Duodenal mucosa (tissue), 2 donors: ENCODE data around the gene GEN1.

ENCODE experiments used
- H3K27ac ChIP-seq: one replicate; pipeline ENCODE4 v1.7.0; 2013; ENCODE audit warnings: low read depth, low read length
- H3K27me3 ChIP-seq, 2 donors: one replicate each; pipeline ENCODE4 v1.7.0; 2013; ENCODE audit warnings: low read length in 2 of 2, control low read depth in 1 of 2; ENCODE audit not compliant: insufficient read depth in 2 of 2, control insufficient read depth in 1 of 2
- H3K36me3 ChIP-seq, 2 donors: one replicate each; pipeline ENCODE4 v1.7.0; 2013; ENCODE audit warnings: low read length in 2 of 2, control low read depth in 1 of 2; ENCODE audit not compliant: insufficient read depth in 2 of 2, control insufficient read depth in 1 of 2
- H3K4me1 ChIP-seq, 2 donors: one replicate each; pipeline ENCODE4 v1.7.0; 2013; ENCODE audit warnings: low read length in 2 of 2, control low read depth in 1 of 2; ENCODE audit not compliant: insufficient read depth in 2 of 2, control insufficient read depth in 1 of 2
- H3K4me3 ChIP-seq, 2 donors: one replicate each; pipeline ENCODE4 v1.7.0; 2013; ENCODE audit warnings: low read length in 2 of 2, low read depth in 1 of 2
- H3K9ac ChIP-seq, 2 donors: one replicate each; pipeline ENCODE4 v1.7.0; 2013; ENCODE audit warnings: low read length in 2 of 2, low read depth in 1 of 2
- H3K9me3 ChIP-seq, 2 donors: one replicate each; pipeline ENCODE4 v1.7.0; 2013; ENCODE audit warnings: low read length in 2 of 2, control low read depth in 1 of 2; ENCODE audit not compliant: control insufficient read depth in 1 of 2

The GEN1 gene

GRCh38 chr2:17753803-17754663 lies at the start of gene GEN1, which contains the start of gene SMC6:
Gene GEN1 (plus strand): TSS chr2:17754138. CDS start chr2:17759944, 5,806 bp downstream.
Gene SMC6 (minus strand): TSS chr2:17753810. CDS start chr2:17745946, 7,864 bp downstream.
- Histone ChIP-seq H3K27me3 (no peaks in the 10 kb centered on the region), H3K4me3 (peak within 1 kb of the TSS; percentile 85 to 89), H3K27ac (peak within 1 kb of the TSS; percentile 95), H3K9me3 (no peaks in the 10 kb centered on the region), H3K36me3 (no peaks in the 10 kb centered on the region), H3K4me1 (peaks cover 17 to 26% of the 10 kb centered on the region in 2 donors), H3K9ac (peak within 1 kb of the TSS; percentile 75 to 79)

- no peak overlapping the region for H3K27ac ChIP-seq
- H3K36me3 ChIP-seq = peaks cover 15 to 32% of the 10 kb centered on the region in 2 donors
- H3K4me3 ChIP-seq = no peak overlapping the region
- H3K27me3 ChIP-seq = no peaks in the 10 kb centered on the region
- no peak overlapping the region for H3K9ac ChIP-seq
- no peaks in the 10 kb centered on the region for H3K4me1 ChIP-seq
- H3K9me3 ChIP-seq = no peaks in the 10 kb centered on the region
Observed at GRCh38 chr2:17706845-17707244, 47.1 kb upstream of the GEN1 start.

GRCh38 chr2:17708501-17708900 lies 45.4 kb upstream of the GEN1 start:
- Histone ChIP-seq H3K9ac (no peak overlapping the region), H3K27ac (no peak overlapping the region), H3K27me3 (no peaks in the 10 kb centered on the region), H3K4me1 (no peaks in the 10 kb centered on the region), H3K9me3 (no peaks in the 10 kb centered on the region), H3K4me3 (no peak overlapping the region), H3K36me3 (peaks cover 15 to 32% of the 10 kb centered on the region in 2 donors)

GRCh38 chr2:17709897-17710296 lies 44.0 kb upstream of the GEN1 start:
- Histone ChIP-seq H3K27ac (no peak overlapping the region), H3K27me3 (no peaks in the 10 kb centered on the region), H3K4me1 (no peaks in the 10 kb centered on the region), H3K4me3 (no peak overlapping the region), H3K36me3 (peaks cover 22 to 37% of the 10 kb centered on the region in 2 donors), H3K9me3 (no peaks in the 10 kb centered on the region), H3K9ac (no peak overlapping the region)

GRCh38 chr2:17710547-17711248 lies 43.2 kb upstream of the GEN1 start:
- no peak overlapping the region for H3K27ac ChIP-seq
- H3K9me3 ChIP-seq = no peaks in the 10 kb centered on the region
- no peak overlapping the region for H3K4me3 ChIP-seq
- H3K36me3 ChIP-seq = peaks cover 22 to 32% of the 10 kb centered on the region in 2 donors
- no peaks in the 10 kb centered on the region for H3K4me1 ChIP-seq
- H3K9ac ChIP-seq = no peak overlapping the region
- H3K27me3 ChIP-seq = no peaks in the 10 kb centered on the region

GRCh38 chr2:17713291-17713690 lies 40.6 kb upstream of the GEN1 start:
- H3K4me1 ChIP-seq = no peaks in the 10 kb centered on the region
- H3K27me3 ChIP-seq = no peaks in the 10 kb centered on the region
- H3K4me3 ChIP-seq = no peak overlapping the region
- H3K27ac ChIP-seq = no peak overlapping the region
- H3K9me3 ChIP-seq = no peaks in the 10 kb centered on the region
- peaks cover 19 to 34% of the 10 kb centered on the region in 2 donors for H3K36me3 ChIP-seq
- no peak overlapping the region for H3K9ac ChIP-seq

- Histone ChIP-seq H3K27me3 (no peaks in the 10 kb centered on the region), H3K9me3 (no peaks in the 10 kb centered on the region), H3K36me3 (peaks cover 27 to 44% of the 10 kb centered on the region in 2 donors), H3K27ac (no peak overlapping the region), H3K4me3 (no peak overlapping the region), H3K4me1 (no peaks in the 10 kb centered on the region), H3K9ac (no peak overlapping the region)
Observed at GRCh38 chr2:17717666-17718065, 36.3 kb upstream of the GEN1 start.

- no peak overlapping the region for H3K4me3 ChIP-seq
- no peak overlapping the region for H3K27ac ChIP-seq
- no peaks in the 10 kb centered on the region for H3K27me3 ChIP-seq
- H3K36me3 ChIP-seq = peaks cover 32 to 37% of the 10 kb centered on the region in 2 donors
- no peak overlapping the region for H3K9ac ChIP-seq
- no peaks in the 10 kb centered on the region for H3K9me3 ChIP-seq
- H3K4me1 ChIP-seq = no peaks in the 10 kb centered on the region
Observed at GRCh38 chr2:17718689-17719088, 35.2 kb upstream of the GEN1 start.

- Histone ChIP-seq H3K4me3 (no peak overlapping the region), H3K9ac (no peak overlapping the region), H3K27ac (no peak overlapping the region), H3K9me3 (no peaks in the 10 kb centered on the region), H3K36me3 (peaks cover 26 to 38% of the 10 kb centered on the region in 2 donors), H3K4me1 (no peaks in the 10 kb centered on the region), H3K27me3 (no peaks in the 10 kb centered on the region)
Observed at GRCh38 chr2:17719562-17720371, 34.2 kb upstream of the GEN1 start.
